ENCODE data around the gene LRRC23. TPM values are rescaled to one million over a fixed set of nuclear protein-coding genes. Genes with fewer than 3 reads are reported as not detected.

The LRRC23 gene
- total RNA-seq, 3 donors from 2014 or later, result 7.4 to 15.4 (median 10.8) TPM

GRCh38 chr12:6914246-6914946 is 9.8 kb downstream of the LRRC23 start, which contains the start of gene ENO2:
Gene ENO2 (plus strand): TSS chr12:6914580. CDS start chr12:6915833, 1,253 bp downstream.
- H3K27ac ChIP-seq, result peak within 1 kb of the TSS; percentile 81 to 93
- no peak for DNase-seq (ENCODE audit: low spot score in 2 of 2)
- H3K4me3 ChIP-seq, result peak within 1 kb of the TSS; percentile 59 to 87 (median 70)
- intact Hi-C loops (cut with DNase I; ENCODE audit: low total_unique reads), result no loop called here
- no peaks in the 10 kb centered on the region for H3K9me3 ChIP-seq
- H3K36me3 ChIP-seq, result no peaks in the 10 kb centered on the region
- TF ChIP-seq POLR2A (IDR thresholded peaks at IDR 0.05) (no peak), POLR2AphosphoS5 (IDR thresholded peaks at IDR 0.05) (no peak), CTCF (IDR thresholded peaks at IDR 0.05) (no peak)
- H3K27me3 ChIP-seq, result no peaks in the 10 kb centered on the region
- H3K4me1 ChIP-seq, result peaks cover 0 to 5% of the 10 kb centered on the region in 2 donors

GRCh38 chr12:6914947-6915788 is 10.5 kb downstream of the LRRC23 start:
- peak overlapping the region; percentile 81 to 93 for H3K27ac ChIP-seq
- DNase-seq (ENCODE audit: low spot score in 2 of 2), result no peak
- no peaks in the 10 kb centered on the region for H3K36me3 ChIP-seq
- H3K27me3 ChIP-seq, result no peaks in the 10 kb centered on the region
- intact Hi-C loops (cut with DNase I; ENCODE audit: low total_unique reads), result no loop called here
- peaks cover 0 to 5% of the 10 kb centered on the region in 2 donors for H3K4me1 ChIP-seq
- no peaks in the 10 kb centered on the region for H3K9me3 ChIP-seq
- peak overlapping the region; percentile 59 to 87 (median 70) for H3K4me3 ChIP-seq
- TF ChIP-seq POLR2AphosphoS5 (IDR thresholded peaks at IDR 0.05) (no peak), CTCF (IDR thresholded peaks at IDR 0.05) (no peak), POLR2A (IDR thresholded peaks at IDR 0.05) (no peak)

GRCh38 chr12:6915789-6916285 is 11.2 kb downstream of the LRRC23 start:
- TF ChIP-seq POLR2A (IDR thresholded peaks at IDR 0.05), result no peak
- TF ChIP-seq CTCF (IDR thresholded peaks at IDR 0.05), result no peak
- no peak for TF ChIP-seq POLR2AphosphoS5 (IDR thresholded peaks at IDR 0.05)
- Histone ChIP-seq H3K36me3 (no peaks in the 10 kb centered on the region), H3K4me3 (peak overlapping the region in 1 of 3 donors; percentile 87), H3K27ac (peak overlapping the region in 1 of 2 donors; percentile 93), H3K4me1 (peaks cover 0 to 5% of the 10 kb centered on the region in 2 donors), H3K9me3 (no peaks in the 10 kb centered on the region), H3K27me3 (no peaks in the 10 kb centered on the region)
- DNase-seq (ENCODE audit: low spot score in 2 of 2), result no peak
- intact Hi-C loops (cut with DNase I; ENCODE audit: low total_unique reads), result no loop called here

- peaks cover 0 to 5% of the 10 kb centered on the region in 2 donors for H3K4me1 ChIP-seq
- no peak overlapping the region for H3K27ac ChIP-seq
- H3K27me3 ChIP-seq, result no peaks in the 10 kb centered on the region
- DNase-seq (ENCODE audit: low spot score in 2 of 2), result no peak
- TF ChIP-seq POLR2AphosphoS5 (IDR thresholded peaks at IDR 0.05), result no peak
- no peak for TF ChIP-seq POLR2A (IDR thresholded peaks at IDR 0.05)
- TF ChIP-seq CTCF (IDR thresholded peaks at IDR 0.05), result no peak
- intact Hi-C loops (cut with DNase I; ENCODE audit: low total_unique reads), result no loop called here
- H3K36me3 ChIP-seq, result no peaks in the 10 kb centered on the region
- H3K9me3 ChIP-seq, result no peaks in the 10 kb centered on the region
- H3K4me3 ChIP-seq, result no peak overlapping the region
These were observed 12.0 kb downstream of the LRRC23 start for GRCh38 chr12:6916426-6917200.

Measured in breast epithelium (tissue), 4 donors.